ACC112 (cell line): ENCODE measurements around the gene FUT9.

Experiments
- H2AFZ ChIP-seq: fragments of 200-600 bp; sonication (generic); one replicate; pipeline ENCODE4 v1.6.0; 2017; ENCODE audit warnings: antibody characterized with exemption, low read length; ENCODE audit not compliant: unreplicated experiment
- H3K27ac ChIP-seq: fragments of 200-600 bp; sonication (generic); 2 replicates; pipeline ENCODE4 v1.5.1; 2014; ENCODE audit warnings: low read depth, mild to moderate bottlenecking, antibody characterized with exemption, low read length, moderate library complexity
- H3K27me3 ChIP-seq: fragments of 200-600 bp; sonication (generic); 2 replicates; pipeline ENCODE4 v1.6.1; 2014; ENCODE audit warnings: mild to moderate bottlenecking, antibody characterized with exemption, low read length, moderate library complexity, mixed read lengths; ENCODE audit not compliant: insufficient read depth
- H3K36me3 ChIP-seq: fragments of 200-600 bp; sonication (generic); 2 replicates; pipeline ENCODE4 v1.6.1; 2016; ENCODE audit warnings: mild to moderate bottlenecking, antibody characterized with exemption, low read length, moderate library complexity, mixed read lengths; ENCODE audit not compliant: insufficient read depth
- H3K4me1 ChIP-seq: fragments of 200-600 bp; sonication (generic); one replicate; pipeline ENCODE4 v1.6.1; 2016; ENCODE audit warnings: low read length, mixed read lengths; ENCODE audit not compliant: insufficient read depth, unreplicated experiment, control insufficient read depth
- H3K4me3 ChIP-seq: fragments of 200-600 bp; sonication (generic); 2 replicates; pipeline ENCODE4 v1.5.1; 2014; ENCODE audit warnings: mild to moderate bottlenecking, low read depth, low read length
- H3K79me2 ChIP-seq: fragments of 200-600 bp; sonication (generic); one replicate; pipeline ENCODE4 v1.6.0; 2016; ENCODE audit warnings: low read length; ENCODE audit not compliant: control insufficient read depth, unreplicated experiment, insufficient read depth

FUT9 gene

GRCh38 chr6:96015518-96016333, at the start of gene FUT9:
FUT9 (plus strand) TSS chr6:96015974; CDS start chr6:96203156, 187,182 bp downstream.
- no peaks in the 10 kb centered on the region for H3K79me2 ChIP-seq
- H3K4me1 ChIP-seq, result no peaks in the 10 kb centered on the region
- no peak within 1 kb of the TSS for H2AFZ ChIP-seq
- no peaks in the 10 kb centered on the region for H3K36me3 ChIP-seq
- H3K4me3 ChIP-seq, result no peak within 1 kb of the TSS
- H3K27me3 ChIP-seq, result peaks cover 9% of the 10 kb centered on the region; the same call in 1 of the 2 replicates
- H3K27ac ChIP-seq, result no peak within 1 kb of the TSS

DNA sequence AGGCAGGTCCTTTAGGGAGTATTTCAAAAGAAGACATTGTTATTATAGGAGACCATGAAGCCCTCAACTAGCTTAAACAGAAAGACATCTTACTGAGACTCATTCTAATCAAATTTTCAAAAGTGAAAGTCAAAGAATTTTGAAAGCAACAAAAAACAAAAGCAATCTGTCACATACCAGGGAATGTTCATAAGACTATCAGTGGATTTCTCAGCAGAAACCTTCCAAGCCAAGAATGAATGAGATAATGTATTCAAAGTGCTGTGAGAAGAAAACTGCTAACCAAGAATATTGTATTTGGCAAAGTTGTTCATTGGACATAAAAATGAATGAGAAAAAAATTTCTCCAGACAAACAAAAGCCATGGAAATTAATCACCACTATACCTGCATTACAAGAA, 48.2 kb upstream of the FUT9 start:
- H2AFZ ChIP-seq, result no peak overlapping the region
- no peak overlapping the region for H3K27ac ChIP-seq
- no peaks in the 10 kb centered on the region for H3K4me1 ChIP-seq
- no peaks in the 10 kb centered on the region for H3K27me3 ChIP-seq
- no peaks in the 10 kb centered on the region for H3K79me2 ChIP-seq
- H3K36me3 ChIP-seq, result no peaks in the 10 kb centered on the region
- no peak overlapping the region for H3K4me3 ChIP-seq

DNA sequence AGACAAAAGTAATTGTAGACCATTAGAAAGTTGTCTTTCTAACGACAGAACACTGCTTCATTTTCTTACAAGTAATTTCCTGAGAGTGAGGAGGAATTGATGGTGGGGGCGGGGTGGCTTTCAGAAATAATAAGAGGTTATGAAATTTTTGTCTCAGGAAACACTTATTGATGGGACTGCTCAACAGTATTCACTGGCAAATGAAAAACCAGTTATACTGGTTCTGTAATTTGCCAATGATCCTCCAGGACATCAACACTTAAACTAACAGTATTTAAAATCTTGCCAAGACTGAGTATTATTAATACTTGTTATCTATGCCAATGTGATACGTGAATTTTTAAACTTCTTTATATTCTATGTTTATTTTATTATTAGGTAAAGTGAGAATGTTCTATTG, 41.8 kb upstream of the FUT9 start:
- H3K36me3 ChIP-seq, result no peaks in the 10 kb centered on the region
- H2AFZ ChIP-seq, result no peak overlapping the region
- H3K27me3 ChIP-seq, result no peaks in the 10 kb centered on the region
- no peak overlapping the region for H3K4me3 ChIP-seq
- no peaks in the 10 kb centered on the region for H3K79me2 ChIP-seq
- no peak overlapping the region for H3K27ac ChIP-seq
- no peaks in the 10 kb centered on the region for H3K4me1 ChIP-seq

DNA sequence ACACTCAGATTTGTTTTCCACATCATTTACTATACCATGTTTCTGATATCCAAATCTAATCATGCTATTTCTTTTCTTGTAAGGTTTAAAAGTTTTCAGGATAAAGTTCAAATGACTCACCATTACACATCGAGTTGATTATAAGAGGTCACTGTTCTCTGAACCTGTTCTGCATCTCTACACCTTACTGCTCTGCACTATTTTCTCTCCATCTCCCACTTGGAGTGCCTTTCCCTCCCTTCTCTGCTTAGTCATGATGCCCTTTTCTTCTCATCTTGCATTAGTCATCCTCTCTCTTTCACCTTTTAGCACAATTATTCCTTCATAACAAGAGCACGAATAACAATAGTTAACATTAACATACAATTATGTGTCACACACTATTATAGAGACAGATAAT, 37.5 kb upstream of the FUT9 start:
- H2AFZ ChIP-seq, result no peak overlapping the region
- no peak overlapping the region for H3K27ac ChIP-seq

DNA sequence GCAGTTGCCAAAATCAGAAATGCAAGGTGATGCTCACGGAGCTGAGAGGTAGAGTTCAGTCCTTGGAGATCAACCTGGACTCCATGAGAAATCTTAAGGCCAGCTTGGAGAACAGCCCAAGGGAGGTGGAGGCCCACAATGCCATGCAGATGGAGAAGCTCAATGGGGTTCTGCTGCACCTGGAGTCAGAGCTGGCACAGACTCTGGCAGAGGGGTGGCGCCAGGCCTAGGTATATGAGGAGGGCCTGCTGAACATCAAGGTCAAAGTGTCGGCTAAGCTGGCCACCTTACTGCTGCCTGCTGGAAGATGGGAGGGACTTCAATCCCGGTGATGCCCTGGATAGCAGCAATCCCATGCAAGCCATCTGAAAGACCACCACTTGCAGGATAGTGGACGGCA, 23.9 kb upstream of the FUT9 start:
- no peak overlapping the region for H3K4me3 ChIP-seq
- no peak overlapping the region for H2AFZ ChIP-seq
- H3K4me1 ChIP-seq, result no peaks in the 10 kb centered on the region
- no peaks in the 10 kb centered on the region for H3K27me3 ChIP-seq
- H3K79me2 ChIP-seq, result no peaks in the 10 kb centered on the region
- H3K27ac ChIP-seq, result no peak overlapping the region
- no peaks in the 10 kb centered on the region for H3K36me3 ChIP-seq

More for the DNA sequence above, 37.5 kb upstream of the FUT9 start:
- no peaks in the 10 kb centered on the region for H3K36me3 ChIP-seq
- H3K4me1 ChIP-seq, result no peaks in the 10 kb centered on the region
- H3K4me3 ChIP-seq, result no peak overlapping the region
- no peaks in the 10 kb centered on the region for H3K79me2 ChIP-seq
- no peaks in the 10 kb centered on the region for H3K27me3 ChIP-seq

GRCh38 chr6:95994151-95994550, 21.6 kb upstream of the FUT9 start:
- H3K27me3 ChIP-seq, result no peaks in the 10 kb centered on the region
- H3K36me3 ChIP-seq, result no peaks in the 10 kb centered on the region
- no peak overlapping the region for H3K4me3 ChIP-seq

GRCh38 chr6:95998133-95998532, 17.6 kb upstream of the FUT9 start:
- no peak overlapping the region for H3K4me3 ChIP-seq
- no peak overlapping the region for H3K27ac ChIP-seq
- no peaks in the 10 kb centered on the region for H3K36me3 ChIP-seq
- no peaks in the 10 kb centered on the region for H3K27me3 ChIP-seq
- no peak overlapping the region for H2AFZ ChIP-seq
- no peaks in the 10 kb centered on the region for H3K79me2 ChIP-seq
- no peaks in the 10 kb centered on the region for H3K4me1 ChIP-seq

More at GRCh38 chr6:95994151-95994550, 21.6 kb upstream of the FUT9 start:
- H2AFZ ChIP-seq, result no peak overlapping the region
- H3K79me2 ChIP-seq, result no peaks in the 10 kb centered on the region
- H3K27ac ChIP-seq, result no peak overlapping the region
- no peaks in the 10 kb centered on the region for H3K4me1 ChIP-seq

GRCh38 chr6:96001891-96002575, 13.7 kb upstream of the FUT9 start:
- Histone ChIP-seq H3K27ac (no peak overlapping the region), H3K79me2 (no peaks in the 10 kb centered on the region), H2AFZ (no peak overlapping the region), H3K4me3 (no peak overlapping the region), H3K36me3 (no peaks in the 10 kb centered on the region), H3K27me3 (no peaks in the 10 kb centered on the region), H3K4me1 (no peaks in the 10 kb centered on the region)

DNA sequence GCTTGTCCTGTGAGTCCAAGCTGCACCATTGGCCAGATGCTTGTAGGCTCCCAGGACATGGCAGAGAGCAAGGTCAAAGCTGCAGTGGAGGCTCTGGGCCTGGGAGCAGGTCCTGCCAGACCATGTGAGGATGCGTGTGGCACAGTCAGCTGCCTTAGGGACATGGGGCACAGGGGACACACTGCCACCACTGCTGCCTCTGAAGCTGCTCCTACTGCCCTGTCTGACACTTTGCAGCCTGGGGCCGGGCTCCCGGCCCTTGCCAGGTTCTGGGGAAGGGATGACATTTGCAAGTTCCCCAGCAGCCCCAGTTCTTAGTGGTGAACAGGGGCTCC, 13.2 kb upstream of the FUT9 start:
- no peak overlapping the region for H3K4me3 ChIP-seq
- no peaks in the 10 kb centered on the region for H3K27me3 ChIP-seq
- H2AFZ ChIP-seq, result no peak overlapping the region
- H3K27ac ChIP-seq, result no peak overlapping the region
- no peaks in the 10 kb centered on the region for H3K79me2 ChIP-seq
- H3K4me1 ChIP-seq, result no peaks in the 10 kb centered on the region
- no peaks in the 10 kb centered on the region for H3K36me3 ChIP-seq

DNA sequence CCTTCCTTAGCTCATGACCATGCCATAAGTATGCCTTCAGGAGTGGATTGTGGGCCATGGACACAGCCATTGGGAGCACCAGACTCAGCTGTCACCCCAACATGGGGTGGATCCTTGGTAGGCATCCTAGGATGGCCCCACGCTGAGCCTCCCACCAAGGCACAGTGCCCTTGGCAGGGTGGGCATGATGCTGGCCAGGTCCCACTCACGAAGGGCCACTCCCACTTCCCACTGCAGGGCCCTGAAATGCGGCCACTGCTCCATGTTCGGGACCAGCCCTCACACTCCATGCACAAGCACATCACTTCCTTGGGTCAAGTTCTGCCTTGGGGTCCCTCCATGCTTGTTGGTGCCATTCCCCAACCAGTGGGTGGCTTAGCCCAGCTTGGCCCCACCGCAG, 12.9 kb upstream of the FUT9 start:
- Histone ChIP-seq H3K27me3 (no peaks in the 10 kb centered on the region), H3K4me3 (no peak overlapping the region), H3K36me3 (no peaks in the 10 kb centered on the region), H3K27ac (no peak overlapping the region), H3K79me2 (no peaks in the 10 kb centered on the region), H2AFZ (no peak overlapping the region), H3K4me1 (no peaks in the 10 kb centered on the region)

DNA sequence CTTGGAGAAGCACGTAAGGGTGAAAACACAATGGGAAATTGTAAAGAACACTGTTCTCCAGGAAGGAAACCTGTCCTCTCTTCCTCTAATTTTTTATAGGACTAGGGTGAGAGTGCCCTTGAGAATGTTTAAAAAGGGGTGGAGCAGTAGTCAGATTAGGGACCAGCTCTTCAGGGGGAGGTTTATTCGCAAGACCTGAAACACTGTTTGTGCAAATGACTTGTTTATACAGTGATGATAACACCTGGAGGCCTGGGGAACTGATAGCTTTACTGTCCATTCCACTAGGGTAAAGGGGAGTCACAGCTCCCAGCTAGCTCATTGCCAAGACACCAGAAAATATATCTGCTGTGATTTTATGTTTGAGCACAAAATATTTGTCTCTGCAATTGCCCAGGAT, 8.1 kb upstream of the FUT9 start:
- no peaks in the 10 kb centered on the region for H3K79me2 ChIP-seq
- H3K4me3 ChIP-seq, result no peak overlapping the region
- no peak overlapping the region for H2AFZ ChIP-seq
- H3K36me3 ChIP-seq, result no peaks in the 10 kb centered on the region
- no peaks in the 10 kb centered on the region for H3K27me3 ChIP-seq
- no peak overlapping the region for H3K27ac ChIP-seq
- H3K4me1 ChIP-seq, result no peaks in the 10 kb centered on the region
